GM19455 (cell line): Measurements from ENCODE around the gene CYSLTR1.
A peak's percentile ranks its signal among the peaks of the same experiment; 100 is the strongest.
"Not testable (repeated sequence)": the region's sequence is repeated elsewhere in the genome, so short reads cannot be mapped to it uniquely, and the experiment has no call there.

Source experiments
- ATAC-seq: cut with Tn5 transposase; IDR thresholded peaks from one replicate; pipeline ENCODE4 v1.9.1; 2021; ENCODE audit not compliant: unreplicated experiment

CYSLTR1 gene

DNA sequence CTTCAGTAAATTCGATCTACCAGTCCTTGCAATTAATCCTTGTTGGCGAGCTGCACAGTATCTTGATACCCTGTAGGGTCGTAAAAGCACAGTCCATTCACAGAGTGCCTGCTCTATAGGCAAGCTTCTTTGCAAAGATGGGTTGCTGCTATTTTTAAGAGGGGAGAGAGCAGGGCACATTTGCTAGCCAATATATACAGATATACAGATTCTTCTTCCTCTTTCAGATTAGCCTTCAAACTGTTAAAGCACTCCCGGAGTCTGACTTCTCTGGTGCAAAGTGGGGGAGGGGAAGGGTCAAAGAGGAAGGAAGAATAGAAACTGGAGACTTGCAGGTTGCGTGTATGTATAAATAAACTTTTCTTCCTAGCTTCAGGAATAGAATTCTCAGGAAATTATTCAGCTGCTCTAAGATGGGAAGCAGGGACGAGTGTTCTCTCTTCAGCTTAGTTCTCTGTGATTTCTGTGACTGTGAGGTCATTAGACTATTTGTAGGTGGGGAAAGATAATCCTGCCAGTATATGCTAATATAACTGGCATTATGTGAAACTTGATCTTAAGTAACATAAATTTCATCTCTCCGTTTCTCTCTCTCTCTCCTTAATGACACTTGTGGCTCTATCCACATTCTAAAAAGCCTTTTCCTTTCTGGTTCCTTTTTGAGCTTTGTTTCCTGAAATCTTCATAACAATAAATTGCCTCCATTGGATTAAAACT is at the start of gene CYSLTR1:
Gene CYSLTR1 (minus strand): TSS at position 242 of the 717 bp plus-strand sequence. CDS start 53,865 bp downstream, outside the sequence.
- ATAC-seq, result peak; percentile 53

DNA sequence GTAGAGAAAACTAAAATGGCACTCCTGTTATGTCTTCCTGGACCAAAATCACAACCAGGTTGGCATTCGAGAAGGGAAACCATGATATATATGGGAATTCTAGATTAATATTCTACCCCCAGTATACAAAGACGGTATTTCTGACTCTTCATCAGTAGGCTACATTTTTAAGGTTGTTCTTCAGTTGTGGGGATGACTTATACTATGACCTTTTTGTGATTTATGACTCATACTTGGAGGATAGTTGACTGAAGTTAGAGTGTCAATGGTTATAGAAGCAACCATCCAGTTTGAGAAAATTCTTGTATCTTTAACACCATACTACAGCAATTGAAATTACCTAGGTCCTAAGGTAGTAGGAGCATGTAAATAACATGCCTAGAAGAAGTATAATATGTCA is 49.8 kb upstream of the CYSLTR1 start:
- no peak for ATAC-seq

GRCh38 chrX:78375894-78376293 is 48.5 kb upstream of the CYSLTR1 start:
- ATAC-seq, result no peak

DNA sequence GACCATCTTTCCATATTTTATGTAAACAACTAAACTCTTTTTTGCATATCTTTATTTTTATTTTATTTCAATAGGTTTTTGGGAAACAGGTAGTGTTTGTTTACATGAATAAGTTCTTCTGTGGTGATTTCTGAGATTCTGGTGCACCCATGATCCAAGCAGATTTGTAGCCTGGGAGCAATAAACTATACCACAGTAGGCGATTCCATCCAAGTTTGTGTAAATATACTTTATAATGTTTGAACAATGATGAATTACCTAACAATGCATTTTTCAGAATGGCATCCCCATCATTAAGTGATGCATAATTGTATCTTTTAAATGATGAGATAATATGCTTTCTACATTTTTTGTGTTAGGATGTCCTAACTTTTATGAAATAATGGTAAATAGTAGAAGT is 39.2 kb upstream of the CYSLTR1 start:
- no peak for ATAC-seq

GRCh38 chrX:78357342-78358055 is 30.1 kb upstream of the CYSLTR1 start:
- ATAC-seq, result no peak

DNA sequence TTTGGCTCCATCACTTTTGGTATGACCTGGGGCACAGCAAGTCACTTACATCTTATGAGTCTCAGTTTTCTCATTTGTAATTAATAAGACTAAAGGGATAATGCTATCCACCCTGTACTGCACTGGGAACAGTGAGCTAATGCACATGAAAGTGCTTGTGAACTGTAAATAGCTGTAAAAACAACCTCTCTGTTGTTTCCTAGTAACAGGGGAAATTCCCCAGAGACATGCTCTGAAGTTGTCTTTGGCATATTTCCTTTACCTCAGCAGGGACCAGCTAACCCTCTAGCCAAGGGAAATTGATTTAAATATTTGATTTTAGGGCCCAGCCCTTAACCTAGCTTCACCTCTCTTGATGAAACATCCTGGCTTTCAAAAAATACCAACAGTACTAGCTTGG is 6.1 kb upstream of the CYSLTR1 start:
- peak; percentile 51 for ATAC-seq

- ATAC-seq, result no peak
These were observed 4.3 kb upstream of the CYSLTR1 start for GRCh38 chrX:78331708-78332107.

DNA sequence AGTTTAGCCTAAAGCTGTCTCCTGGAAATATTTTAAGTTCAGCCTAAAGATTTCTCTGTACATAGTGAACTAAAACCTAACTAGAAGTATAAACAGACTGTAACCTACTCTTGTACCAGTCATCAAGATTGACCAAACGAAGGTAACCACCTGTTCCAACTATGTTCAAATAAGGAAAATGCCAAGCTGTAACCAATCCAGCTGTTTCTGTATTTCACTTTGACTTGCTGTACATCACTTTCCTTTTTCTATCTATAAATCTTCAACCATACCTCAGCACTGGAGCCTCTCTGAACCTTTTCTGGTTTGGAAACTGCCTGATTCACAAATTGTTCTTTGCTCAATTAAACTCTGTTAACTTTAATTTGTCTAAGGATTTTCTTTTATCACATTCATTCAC is 3.1 kb upstream of the CYSLTR1 start:
- ATAC-seq, result no peak

DNA sequence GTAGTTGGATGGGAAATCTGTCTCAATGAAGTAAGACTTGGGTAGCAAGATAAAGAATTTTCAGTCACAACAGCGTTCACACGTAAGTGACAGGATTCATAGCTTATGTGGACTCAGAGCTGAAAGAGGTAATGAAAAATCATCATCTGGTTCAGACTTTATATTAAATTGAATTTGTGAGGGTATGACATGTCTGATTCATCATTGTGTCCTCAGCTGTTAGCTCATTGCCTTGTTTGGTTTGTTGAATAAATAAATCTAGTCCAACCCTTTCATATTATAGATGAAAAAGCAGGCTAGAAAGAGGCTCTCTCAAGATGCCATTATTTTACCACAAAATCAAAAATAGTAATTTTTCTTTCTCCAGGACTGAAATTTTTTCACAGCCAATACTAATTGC is 2.7 kb upstream of the CYSLTR1 start:
- ATAC-seq, result no peak

GRCh38 chrX:78329486-78329885 is 2.1 kb upstream of the CYSLTR1 start:
- ATAC-seq, result no peak

DNA sequence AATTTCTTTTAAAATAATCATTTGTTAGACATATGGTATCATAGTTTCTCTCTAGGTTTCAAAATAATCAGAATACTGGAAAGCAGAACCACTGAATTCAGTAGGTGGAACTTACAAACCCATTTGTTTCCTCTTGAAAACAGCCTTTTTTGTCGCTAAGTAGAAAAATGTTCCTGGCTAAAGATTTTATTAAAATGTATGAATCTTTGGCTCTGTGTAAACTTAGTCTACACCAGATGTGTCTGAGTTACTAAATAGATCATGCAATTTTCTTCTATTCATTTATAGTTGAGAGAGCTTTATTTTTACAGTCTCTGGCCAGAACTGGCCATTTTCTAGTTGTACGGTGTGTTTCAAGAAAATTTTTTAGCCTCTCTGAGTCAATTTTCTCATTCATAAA is 1.0 kb downstream of the CYSLTR1 start:
- no peak for ATAC-seq

DNA sequence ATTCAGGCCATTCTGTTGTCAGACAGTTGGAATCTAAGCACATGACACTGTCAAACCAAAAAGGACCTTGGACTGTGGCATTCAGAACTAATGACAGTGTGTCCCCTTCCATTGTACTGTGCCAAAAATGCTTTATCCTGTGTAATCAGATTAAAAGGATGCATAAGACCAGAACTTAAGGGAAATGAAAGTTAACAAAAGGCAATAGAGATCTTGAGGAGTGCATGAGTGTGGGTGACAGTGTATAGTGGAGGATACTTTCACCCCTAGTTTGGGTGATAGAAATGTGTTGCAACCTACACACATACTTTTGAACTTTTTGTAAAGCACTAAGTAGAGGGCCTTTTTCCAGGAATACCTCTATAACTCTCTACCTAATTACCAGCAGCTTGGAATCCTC is 4.5 kb downstream of the CYSLTR1 start:
- no peak for ATAC-seq

DNA sequence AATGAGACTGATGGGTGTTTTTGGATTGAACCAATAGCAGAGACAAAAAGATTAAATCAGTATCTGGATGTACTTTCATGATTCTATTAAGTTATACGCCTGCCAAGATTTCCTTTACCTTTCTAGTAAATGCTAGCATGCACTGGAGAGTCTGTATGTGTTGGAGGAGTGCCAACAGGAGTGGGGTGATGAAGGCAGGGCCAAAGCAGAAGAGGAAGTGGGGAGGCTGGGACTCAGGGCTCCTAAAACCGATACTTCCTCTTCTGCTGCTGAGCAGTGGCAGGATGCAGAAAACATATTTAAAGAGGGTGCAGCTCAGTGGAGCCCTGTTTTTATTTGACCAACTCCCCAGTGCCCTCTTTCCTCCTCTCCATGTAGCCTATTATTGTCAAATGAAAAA is 5.6 kb downstream of the CYSLTR1 start:
- peak; percentile 88 for ATAC-seq

DNA sequence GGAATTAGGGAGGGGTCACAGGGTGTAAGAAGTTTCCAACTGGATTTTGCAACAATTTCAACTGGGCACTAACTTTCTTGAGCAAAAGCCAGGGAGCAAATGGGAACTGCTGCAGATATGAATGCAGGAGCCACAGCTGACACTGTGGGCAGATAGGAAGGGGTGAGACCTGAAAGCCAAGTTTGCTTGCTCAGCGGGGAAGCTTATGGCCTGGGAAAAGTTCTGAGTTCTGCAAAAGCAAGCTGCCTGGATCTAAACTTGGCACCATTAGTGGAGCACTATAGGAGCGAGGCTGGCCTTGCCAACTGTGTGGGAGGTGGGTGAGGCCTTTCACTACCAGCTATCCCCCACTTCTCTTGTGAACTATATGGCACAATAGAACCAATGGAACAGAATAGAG is 11.1 kb downstream of the CYSLTR1 start:
- no peak for ATAC-seq

DNA sequence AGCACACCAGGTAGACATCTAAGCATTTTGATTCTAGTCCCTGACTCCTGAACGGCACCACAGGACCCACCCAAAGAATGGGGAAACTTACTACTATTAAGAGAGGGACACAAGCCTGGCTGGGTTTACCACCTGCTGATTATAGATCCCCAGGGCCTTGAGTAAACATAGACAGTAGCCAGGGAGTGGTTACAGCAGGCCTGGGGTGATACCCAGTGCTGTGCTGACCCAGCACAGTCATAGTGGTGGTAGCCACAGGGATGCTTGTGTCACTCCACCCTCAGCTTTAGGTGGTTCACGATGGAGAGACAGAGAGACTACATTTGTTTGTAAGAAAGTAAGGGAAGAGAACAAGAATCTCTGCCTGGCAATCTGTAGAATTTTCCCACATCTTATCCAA is 11.7 kb downstream of the CYSLTR1 start:
- ATAC-seq, result no peak

DNA sequence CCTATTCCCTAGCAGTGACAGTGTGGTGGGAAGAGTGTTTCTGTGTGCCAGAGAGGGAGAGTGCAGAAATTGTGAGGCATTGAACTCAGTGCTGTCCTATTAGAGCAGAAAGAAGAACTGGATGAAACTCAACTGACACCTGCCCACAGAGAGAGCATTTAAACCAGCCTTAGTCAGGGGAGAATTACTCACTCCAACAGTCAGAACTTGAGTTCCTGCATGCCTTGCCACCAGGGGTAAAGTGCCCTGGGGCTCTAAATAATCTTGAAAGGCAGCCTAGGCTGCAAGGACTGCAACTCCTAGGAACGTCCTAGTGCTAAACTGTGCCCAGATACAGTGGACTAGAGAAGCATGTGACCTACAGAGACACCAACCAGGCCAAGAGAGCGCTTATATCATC is 12.8 kb downstream of the CYSLTR1 start:
- no peak for ATAC-seq

- no peak for ATAC-seq
These were observed 13.9 kb downstream of the CYSLTR1 start for GRCh38 chrX:78313526-78313925.

DNA sequence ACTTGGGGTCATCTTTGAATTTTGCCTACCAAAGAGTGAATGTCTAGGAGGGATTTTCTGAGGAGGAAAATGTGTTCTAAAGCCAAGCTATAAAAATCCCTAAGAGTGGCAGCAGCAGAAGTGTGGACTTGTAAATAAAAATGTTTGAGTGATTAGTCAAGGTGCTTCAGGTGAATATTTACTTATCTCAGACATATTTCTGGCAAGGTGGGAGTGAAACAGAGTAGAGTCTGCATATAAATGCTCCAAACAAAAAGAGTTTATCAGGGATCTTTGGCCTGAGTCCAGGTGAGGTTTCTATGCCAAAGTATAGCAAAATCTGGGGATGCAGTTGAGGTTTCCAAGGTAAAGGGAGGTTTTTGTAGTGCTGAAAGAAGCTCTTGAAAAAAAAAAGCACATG is 19.7 kb downstream of the CYSLTR1 start:
- ATAC-seq, result no peak

DNA sequence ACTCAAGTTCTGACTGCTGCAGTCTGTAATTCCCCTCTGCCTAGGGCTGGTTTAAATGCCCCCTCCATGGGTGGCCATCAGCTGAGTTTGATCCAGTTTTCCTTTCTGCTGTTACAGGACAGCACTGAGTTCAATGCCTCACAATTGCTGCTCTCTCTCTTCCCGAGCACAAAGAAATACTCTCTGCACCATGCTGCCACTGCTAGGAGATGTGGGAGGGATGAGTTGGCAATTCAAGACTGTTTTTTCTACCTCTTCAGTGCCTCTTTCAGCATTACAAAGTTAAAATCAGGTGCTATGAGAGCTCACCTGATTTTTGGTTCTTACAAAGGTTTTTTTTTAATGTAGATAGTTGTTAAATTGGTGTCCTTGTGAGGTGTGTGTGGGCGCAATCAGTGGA is 24.3 kb downstream of the CYSLTR1 start:
- ATAC-seq, result no peak

GRCh38 chrX:78300933-78301332 is 26.5 kb downstream of the CYSLTR1 start:
- ATAC-seq, result not testable (repeated sequence)

DNA sequence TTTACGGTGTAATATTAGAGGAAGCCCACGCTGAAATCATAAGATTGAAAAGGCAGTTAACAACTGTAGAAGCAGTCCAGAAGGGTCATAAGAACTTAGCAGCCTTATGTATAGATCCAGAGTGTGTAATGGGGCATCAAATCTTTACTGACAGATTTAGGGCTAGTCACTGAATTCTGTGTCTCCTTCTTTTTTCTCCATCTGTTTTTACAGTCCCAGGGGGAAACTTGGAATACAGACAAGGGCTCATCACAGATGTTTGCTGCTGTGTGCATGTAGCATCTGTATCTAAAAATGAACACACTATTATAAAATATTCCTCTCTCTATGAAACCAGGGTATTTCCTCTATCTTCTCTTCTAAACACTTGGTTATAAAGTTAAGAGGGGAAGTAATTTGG is 43.9 kb downstream of the CYSLTR1 start:
- ATAC-seq, result no peak

- no peak for ATAC-seq
These were observed 90.3 kb downstream of the CYSLTR1 start for GRCh38 chrX:78237127-78237526.

GRCh38 chrX:78226047-78226446 is 101.4 kb downstream of the CYSLTR1 start:
- not testable (repeated sequence) for ATAC-seq
